HEK293 (cell line): Measurements from ENCODE around the gene RNU6-7.

Experiments used
- GLIS2 ChIP-seq: fragments of 450-650 bp; formaldehyde crosslinking; IDR thresholded peaks from 2 replicates; pipeline ENCODE4 v1.5.1; 2016; ENCODE audit warnings: missing biosample characterization, missing genetic modification characterization
- INSM2 ChIP-seq: fragments of 450-650 bp; formaldehyde crosslinking; IDR thresholded peaks from 2 replicates; pipeline ENCODE4 v1.5.1; 2016; ENCODE audit warnings: missing biosample characterization, missing genetic modification characterization
- ZBTB49 ChIP-seq: fragments of 450-650 bp; formaldehyde crosslinking; IDR thresholded peaks from 2 replicates; pipeline ENCODE4 v1.5.1; 2016; ENCODE audit warnings: missing biosample characterization, missing genetic modification characterization, low read depth
- ZFP41 ChIP-seq: fragments of 450-650 bp; formaldehyde crosslinking; IDR thresholded peaks from 2 replicates; pipeline ENCODE4 v1.5.1; 2016; ENCODE audit warnings: missing biosample characterization, missing genetic modification characterization, borderline replicate concordance
- ZNF140 ChIP-seq: fragments of 450-650 bp; formaldehyde crosslinking; IDR thresholded peaks from 2 replicates; pipeline ENCODE4 v1.5.1; 2016; ENCODE audit warnings: missing biosample characterization, missing genetic modification characterization
- ZNF175 ChIP-seq: fragments of 450-650 bp; formaldehyde crosslinking; IDR thresholded peaks from 2 replicates; pipeline ENCODE4 v1.5.1; 2016; ENCODE audit warnings: missing biosample characterization, missing genetic modification characterization
- ZNF2 ChIP-seq: fragments of 450-650 bp; formaldehyde crosslinking; IDR thresholded peaks from 2 replicates; pipeline ENCODE4 v1.5.1; 2016; ENCODE audit warnings: missing biosample characterization, missing genetic modification characterization
- ZNF211 ChIP-seq: fragments of 450-650 bp; formaldehyde crosslinking; IDR thresholded peaks from 2 replicates; pipeline ENCODE4 v1.5.1; 2016; ENCODE audit warnings: low read depth, missing biosample characterization, missing genetic modification characterization
- ZNF24 ChIP-seq: fragments of 450-650 bp; formaldehyde crosslinking; IDR thresholded peaks from 2 replicates; pipeline ENCODE4 v1.5.1; 2016; ENCODE audit warnings: missing biosample characterization, missing genetic modification characterization
- ZNF324 ChIP-seq: fragments of 450-650 bp; formaldehyde crosslinking; IDR thresholded peaks from 2 replicates; pipeline ENCODE4 v1.5.1; 2016; ENCODE audit warnings: missing biosample characterization, missing genetic modification characterization
- ZNF350 ChIP-seq: fragments of 450-650 bp; formaldehyde crosslinking; IDR thresholded peaks from 2 replicates; pipeline ENCODE4 v1.5.0; 2017; ENCODE audit warnings: missing biosample characterization, mild to moderate bottlenecking, missing genetic modification characterization
- ZNF394 ChIP-seq: fragments of 450-650 bp; formaldehyde crosslinking; IDR thresholded peaks from 2 replicates; pipeline ENCODE4 v1.5.1; 2016; ENCODE audit warnings: missing biosample characterization, missing genetic modification characterization, mild to moderate bottlenecking, moderate library complexity, borderline replicate concordance
- ZNF404 ChIP-seq: fragments of 450-650 bp; formaldehyde crosslinking; IDR thresholded peaks from 2 replicates; pipeline ENCODE4 v1.5.1; 2017; ENCODE audit warnings: missing biosample characterization, missing genetic modification characterization
- ZNF416 ChIP-seq: fragments of 450-650 bp; formaldehyde crosslinking; IDR thresholded peaks from 2 replicates; pipeline ENCODE4 v1.5.1; 2016; ENCODE audit warnings: missing biosample characterization, missing genetic modification characterization
- ZNF426 ChIP-seq: fragments of 450-650 bp; formaldehyde crosslinking; IDR thresholded peaks from 2 replicates; pipeline ENCODE4 v1.5.1; 2017; ENCODE audit warnings: missing biosample characterization, missing genetic modification characterization, mild to moderate bottlenecking, inconsistent platforms, moderate library complexity
- ZNF48 ChIP-seq: fragments of 450-650 bp; formaldehyde crosslinking; IDR thresholded peaks from 2 replicates; pipeline ENCODE4 v1.5.1; 2016; ENCODE audit warnings: missing biosample characterization, missing genetic modification characterization
- ZNF514 ChIP-seq: fragments of 450-650 bp; formaldehyde crosslinking; IDR thresholded peaks from 2 replicates; pipeline ENCODE4 v1.5.1; 2016; ENCODE audit warnings: missing biosample characterization, missing genetic modification characterization
- ZNF580 ChIP-seq: fragments of 450-650 bp; formaldehyde crosslinking; IDR thresholded peaks from 2 replicates; pipeline ENCODE4 v1.5.1; 2016; ENCODE audit warnings: missing biosample characterization, missing genetic modification characterization
- ZNF600 ChIP-seq: fragments of 450-650 bp; formaldehyde crosslinking; IDR thresholded peaks from 2 replicates; pipeline ENCODE4 v1.5.1; 2016; ENCODE audit warnings: missing biosample characterization, missing genetic modification characterization
- ZNF654 ChIP-seq: fragments of 450-650 bp; formaldehyde crosslinking; IDR thresholded peaks from 2 replicates; pipeline ENCODE4 v1.5.1; 2016; ENCODE audit warnings: low read depth, missing biosample characterization, missing genetic modification characterization
- ZNF791 ChIP-seq: fragments of 450-650 bp; formaldehyde crosslinking; IDR thresholded peaks from 2 replicates; pipeline ENCODE4 v1.5.1; 2016; ENCODE audit warnings: missing biosample characterization, missing genetic modification characterization
- TF ChIP-seq, protein P1 (sequence below): fragments of 450-650 bp; formaldehyde crosslinking; IDR thresholded peaks from 2 replicates; pipeline ENCODE4 v1.5.1; 2017; ENCODE audit warnings: missing biosample characterization, missing genetic modification characterization
- TF ChIP-seq, protein P2 (sequence below): fragments of 450-650 bp; formaldehyde crosslinking; IDR thresholded peaks from 2 replicates; pipeline ENCODE4 v1.5.0; 2017; ENCODE audit warnings: missing biosample characterization, missing genetic modification characterization, borderline replicate concordance
- TF ChIP-seq, protein P3 (sequence below): fragments of 450-650 bp; formaldehyde crosslinking; IDR thresholded peaks from 2 replicates; pipeline ENCODE4 v1.5.1; 2017; ENCODE audit warnings: missing biosample characterization, missing genetic modification characterization
- TF ChIP-seq, protein P4 (sequence below): fragments of 450-650 bp; formaldehyde crosslinking; IDR thresholded peaks from 2 replicates; pipeline ENCODE4 v1.5.1; 2016; ENCODE audit warnings: missing biosample characterization, missing genetic modification characterization

The RNU6-7 gene

GRCh38 chr14:32202998-32203882 lies 1.4 kb downstream of the RNU6-7 start, which contains the start of gene RNU6-8 (continued):
- TF ChIP-seq, protein P1, sequence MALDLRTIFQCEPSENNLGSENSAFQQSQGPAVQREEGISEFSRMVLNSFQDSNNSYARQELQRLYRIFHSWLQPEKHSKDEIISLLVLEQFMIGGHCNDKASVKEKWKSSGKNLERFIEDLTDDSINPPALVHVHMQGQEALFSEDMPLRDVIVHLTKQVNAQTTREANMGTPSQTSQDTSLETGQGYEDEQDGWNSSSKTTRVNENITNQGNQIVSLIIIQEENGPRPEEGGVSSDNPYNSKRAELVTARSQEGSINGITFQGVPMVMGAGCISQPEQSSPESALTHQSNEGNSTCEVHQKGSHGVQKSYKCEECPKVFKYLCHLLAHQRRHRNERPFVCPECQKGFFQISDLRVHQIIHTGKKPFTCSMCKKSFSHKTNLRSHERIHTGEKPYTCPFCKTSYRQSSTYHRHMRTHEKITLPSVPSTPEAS (tag by site-specific recombination) = no peak
- TF ChIP-seq ZNF600 (peak; percentile 30; the same call in 1 of the 2 replicates), ZNF350 (tag by site-specific recombination) (no peak), ZNF394 (tag by site-specific recombination) (peak; percentile 61; the same call in 1 of the 2 replicates), ZBTB49 (tag by site-specific recombination) (no peak), ZNF514 (tag by site-specific recombination) (no peak), ZNF580 (no peak), GLIS2 (tag by site-specific recombination) (no peak), ZNF404 (no peak), ZNF48 (tag by site-specific recombination) (no peak), ZNF2 (peak; percentile 89), ZNF791 (tag by site-specific recombination) (no peak), ZNF416 (tag by site-specific recombination) (no peak), ZNF324 (tag by site-specific recombination) (peak; percentile 64; the same call in 1 of the 2 replicates), ZNF140 (tag by site-specific recombination) (no peak), ZNF24 (peak; percentile 65; the same call in 1 of the 2 replicates), ZNF175 (tag by site-specific recombination) (no peak), ZNF211 (no peak), ZNF654 (tag by site-specific recombination) (no peak), ZNF426 (no peak), ZFP41 (tag by site-specific recombination) (no peak), INSM2 (no peak; the same call in 1 of the 2 replicates)
- TF ChIP-seq, protein P2, sequence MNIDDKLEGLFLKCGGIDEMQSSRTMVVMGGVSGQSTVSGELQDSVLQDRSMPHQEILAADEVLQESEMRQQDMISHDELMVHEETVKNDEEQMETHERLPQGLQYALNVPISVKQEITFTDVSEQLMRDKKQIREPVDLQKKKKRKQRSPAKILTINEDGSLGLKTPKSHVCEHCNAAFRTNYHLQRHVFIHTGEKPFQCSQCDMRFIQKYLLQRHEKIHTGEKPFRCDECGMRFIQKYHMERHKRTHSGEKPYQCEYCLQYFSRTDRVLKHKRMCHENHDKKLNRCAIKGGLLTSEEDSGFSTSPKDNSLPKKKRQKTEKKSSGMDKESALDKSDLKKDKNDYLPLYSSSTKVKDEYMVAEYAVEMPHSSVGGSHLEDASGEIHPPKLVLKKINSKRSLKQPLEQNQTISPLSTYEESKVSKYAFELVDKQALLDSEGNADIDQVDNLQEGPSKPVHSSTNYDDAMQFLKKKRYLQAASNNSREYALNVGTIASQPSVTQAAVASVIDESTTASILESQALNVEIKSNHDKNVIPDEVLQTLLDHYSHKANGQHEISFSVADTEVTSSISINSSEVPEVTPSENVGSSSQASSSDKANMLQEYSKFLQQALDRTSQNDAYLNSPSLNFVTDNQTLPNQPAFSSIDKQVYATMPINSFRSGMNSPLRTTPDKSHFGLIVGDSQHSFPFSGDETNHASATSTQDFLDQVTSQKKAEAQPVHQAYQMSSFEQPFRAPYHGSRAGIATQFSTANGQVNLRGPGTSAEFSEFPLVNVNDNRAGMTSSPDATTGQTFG (tag by site-specific recombination) = no peak
- TF ChIP-seq, protein P3, sequence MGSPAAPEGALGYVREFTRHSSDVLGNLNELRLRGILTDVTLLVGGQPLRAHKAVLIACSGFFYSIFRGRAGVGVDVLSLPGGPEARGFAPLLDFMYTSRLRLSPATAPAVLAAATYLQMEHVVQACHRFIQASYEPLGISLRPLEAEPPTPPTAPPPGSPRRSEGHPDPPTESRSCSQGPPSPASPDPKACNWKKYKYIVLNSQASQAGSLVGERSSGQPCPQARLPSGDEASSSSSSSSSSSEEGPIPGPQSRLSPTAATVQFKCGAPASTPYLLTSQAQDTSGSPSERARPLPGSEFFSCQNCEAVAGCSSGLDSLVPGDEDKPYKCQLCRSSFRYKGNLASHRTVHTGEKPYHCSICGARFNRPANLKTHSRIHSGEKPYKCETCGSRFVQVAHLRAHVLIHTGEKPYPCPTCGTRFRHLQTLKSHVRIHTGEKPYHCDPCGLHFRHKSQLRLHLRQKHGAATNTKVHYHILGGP (tag by site-specific recombination) = no peak
- TF ChIP-seq, protein P4, sequence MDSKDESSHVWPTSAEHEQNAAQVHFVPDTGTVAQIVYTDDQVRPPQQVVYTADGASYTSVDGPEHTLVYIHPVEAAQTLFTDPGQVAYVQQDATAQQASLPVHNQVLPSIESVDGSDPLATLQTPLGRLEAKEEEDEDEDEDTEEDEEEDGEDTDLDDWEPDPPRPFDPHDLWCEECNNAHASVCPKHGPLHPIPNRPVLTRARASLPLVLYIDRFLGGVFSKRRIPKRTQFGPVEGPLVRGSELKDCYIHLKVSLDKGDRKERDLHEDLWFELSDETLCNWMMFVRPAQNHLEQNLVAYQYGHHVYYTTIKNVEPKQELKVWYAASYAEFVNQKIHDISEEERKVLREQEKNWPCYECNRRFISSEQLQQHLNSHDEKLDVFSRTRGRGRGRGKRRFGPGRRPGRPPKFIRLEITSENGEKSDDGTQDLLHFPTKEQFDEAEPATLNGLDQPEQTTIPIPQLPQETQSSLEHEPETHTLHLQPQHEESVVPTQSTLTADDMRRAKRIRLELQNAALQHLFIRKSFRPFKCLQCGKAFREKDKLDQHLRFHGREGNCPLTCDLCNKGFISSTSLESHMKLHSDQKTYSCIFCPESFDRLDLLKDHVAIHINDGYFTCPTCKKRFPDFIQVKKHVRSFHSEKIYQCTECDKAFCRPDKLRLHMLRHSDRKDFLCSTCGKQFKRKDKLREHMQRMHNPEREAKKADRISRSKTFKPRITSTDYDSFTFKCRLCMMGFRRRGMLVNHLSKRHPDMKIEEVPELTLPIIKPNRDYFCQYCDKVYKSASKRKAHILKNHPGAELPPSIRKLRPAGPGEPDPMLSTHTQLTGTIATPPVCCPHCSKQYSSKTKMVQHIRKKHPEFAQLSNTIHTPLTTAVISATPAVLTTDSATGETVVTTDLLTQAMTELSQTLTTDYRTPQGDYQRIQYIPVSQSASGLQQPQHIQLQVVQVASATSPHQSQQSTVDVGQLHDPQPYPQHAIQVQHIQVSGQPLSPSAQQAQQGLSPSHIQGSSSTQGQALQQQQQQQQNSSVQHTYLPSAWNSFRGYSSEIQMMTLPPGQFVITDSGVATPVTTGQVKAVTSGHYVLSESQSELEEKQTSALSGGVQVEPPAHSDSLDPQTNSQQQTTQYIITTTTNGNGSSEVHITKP (tag by site-specific recombination) = no peak
